HG03432 (cell line): ENCODE results near the gene PPP2R3A.

Source experiments
- ATAC-seq: cut with Tn5 transposase; IDR thresholded peaks from one replicate; pipeline ENCODE4 v1.9.1; 2021; ENCODE audit warnings: mild to moderate bottlenecking, moderate library complexity; ENCODE audit not compliant: unreplicated experiment

Gene PPP2R3A

DNA sequence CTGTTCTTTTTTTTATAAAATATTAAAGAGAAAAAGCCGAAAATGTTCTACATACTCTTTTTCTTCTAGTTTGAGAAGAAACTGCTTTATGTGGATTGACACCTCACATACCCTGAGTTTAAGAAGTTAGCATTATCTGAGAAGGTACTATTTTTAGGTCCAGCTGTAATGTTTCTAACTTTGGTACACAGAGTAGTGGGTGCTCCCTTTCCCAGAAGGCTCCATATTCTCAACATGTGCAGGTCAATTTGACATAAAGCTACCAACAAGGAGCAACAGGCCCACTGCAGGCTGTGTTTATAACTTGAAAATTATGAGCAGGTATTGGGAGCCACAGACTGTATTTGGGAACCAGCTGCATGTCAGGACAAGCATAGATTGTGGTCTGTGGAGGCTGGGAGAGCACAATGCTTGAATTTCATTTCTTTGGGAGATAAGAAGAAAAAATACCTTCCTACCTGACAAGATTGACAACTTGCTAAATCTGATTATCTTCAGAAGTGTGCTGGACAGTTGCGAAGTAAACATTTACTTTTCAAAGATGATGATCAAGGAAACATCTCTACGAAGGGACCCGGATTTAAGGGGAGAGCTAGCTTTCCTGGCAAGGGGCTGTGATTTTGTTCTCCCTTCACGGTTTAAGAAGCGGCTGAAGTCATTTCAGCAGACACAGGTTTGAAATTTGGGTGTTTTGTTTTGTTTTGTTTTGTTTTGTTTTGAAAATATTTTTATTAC lies 57.2 kb downstream of the PPP2R3A start:
- no peak for ATAC-seq

DNA sequence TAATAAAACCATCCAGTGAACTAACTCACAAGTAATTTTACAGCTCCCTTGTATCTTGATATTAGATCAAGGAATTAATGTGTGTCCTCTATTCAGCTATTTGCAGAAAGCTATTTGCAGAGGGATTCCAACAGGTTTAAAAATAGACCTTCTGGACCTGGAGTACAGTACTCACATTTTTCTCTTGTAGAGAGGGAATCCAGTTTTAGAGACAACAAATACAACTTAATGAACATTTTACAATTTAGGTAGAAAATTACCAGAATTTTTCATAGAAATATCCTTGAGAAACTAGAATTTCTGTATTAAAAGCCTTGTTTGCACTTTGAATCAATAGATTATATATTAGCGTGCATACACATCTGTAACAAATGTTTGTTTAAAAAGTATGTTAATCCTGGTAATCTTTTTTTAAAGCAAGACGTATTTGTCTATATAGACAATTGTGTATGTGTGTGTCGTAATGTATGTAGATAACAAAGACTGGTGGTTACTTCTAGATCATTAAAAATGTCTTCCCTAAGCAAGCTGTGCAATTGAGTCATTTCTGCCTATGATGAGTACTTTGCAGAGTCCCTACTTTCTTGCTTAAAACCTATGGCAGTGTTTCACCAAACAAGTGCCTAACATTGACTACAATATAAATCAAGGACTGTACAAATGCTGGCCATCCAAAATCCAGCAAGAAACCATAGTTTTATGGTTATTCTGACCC lies 57.9 kb downstream of the PPP2R3A start:
- ATAC-seq, result no peak

DNA sequence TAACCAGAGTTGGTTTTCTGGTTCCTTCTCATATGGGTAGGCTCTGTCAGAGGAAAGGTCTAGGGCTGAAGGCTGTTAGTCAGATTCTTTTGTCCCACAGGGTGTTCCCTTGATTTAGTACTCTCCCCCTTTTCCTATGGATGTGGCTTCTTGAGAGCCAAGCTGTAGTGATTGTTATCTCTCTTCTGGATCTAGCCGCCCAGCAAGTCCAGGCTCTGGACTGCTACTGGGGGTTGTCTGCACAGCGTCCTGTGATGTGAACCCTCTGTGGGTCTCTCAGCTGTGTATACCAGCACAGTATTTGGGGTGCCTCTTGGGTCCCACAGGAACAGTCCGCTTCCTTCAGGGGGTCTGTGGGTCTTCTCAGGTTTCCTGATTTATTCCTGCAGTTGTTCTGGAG lies 70.8 kb downstream of the PPP2R3A start:
- no peak for ATAC-seq

DNA sequence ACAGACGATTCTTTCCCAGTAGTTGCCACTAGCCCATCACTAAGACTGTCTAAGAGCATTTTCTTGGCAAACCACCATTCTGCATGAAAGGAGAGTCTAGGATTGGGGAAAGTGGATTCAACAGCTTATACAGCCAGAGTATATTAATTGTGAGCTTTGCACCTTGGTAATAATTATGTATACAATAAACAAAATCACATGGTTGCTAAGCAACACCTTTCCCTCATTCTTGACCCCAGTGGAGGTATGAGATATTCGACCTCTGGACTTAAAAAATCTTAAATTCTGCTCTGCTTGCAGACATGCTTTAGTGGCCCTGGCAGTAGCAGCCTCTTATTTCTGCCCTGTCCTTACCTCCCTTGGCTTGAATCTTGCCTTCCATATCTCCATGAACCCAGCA lies 73.1 kb downstream of the PPP2R3A start:
- ATAC-seq, result no peak

DNA sequence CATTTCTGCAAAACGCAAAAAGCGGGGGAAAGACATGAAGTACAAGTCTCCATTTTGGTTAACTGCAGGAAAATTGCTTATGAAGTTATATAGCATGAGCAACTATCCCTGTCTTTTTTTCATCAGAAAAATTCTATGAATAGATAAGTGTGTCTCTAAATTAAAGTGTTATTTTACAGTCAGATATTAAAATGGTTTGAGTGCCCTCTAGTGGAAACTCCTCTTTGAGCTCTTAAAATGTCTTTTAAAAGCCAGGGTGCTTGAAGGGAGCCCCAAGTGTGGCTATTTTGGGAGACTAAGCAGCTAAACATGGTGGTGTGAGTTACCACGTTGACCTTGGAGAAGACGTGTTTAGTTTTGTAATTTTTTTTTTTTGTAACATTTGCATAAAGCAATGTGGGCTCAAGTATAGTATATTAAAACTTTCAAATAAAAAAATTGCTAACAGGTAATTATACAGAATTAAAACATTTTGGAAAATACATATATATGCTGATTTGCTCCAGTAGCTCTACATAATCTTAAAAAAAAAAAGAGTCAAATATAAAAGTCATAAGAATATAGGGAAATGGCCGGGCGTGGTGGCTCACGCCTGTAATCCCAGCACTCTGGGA lies 77.2 kb downstream of the PPP2R3A start:
- ATAC-seq, result no peak

DNA sequence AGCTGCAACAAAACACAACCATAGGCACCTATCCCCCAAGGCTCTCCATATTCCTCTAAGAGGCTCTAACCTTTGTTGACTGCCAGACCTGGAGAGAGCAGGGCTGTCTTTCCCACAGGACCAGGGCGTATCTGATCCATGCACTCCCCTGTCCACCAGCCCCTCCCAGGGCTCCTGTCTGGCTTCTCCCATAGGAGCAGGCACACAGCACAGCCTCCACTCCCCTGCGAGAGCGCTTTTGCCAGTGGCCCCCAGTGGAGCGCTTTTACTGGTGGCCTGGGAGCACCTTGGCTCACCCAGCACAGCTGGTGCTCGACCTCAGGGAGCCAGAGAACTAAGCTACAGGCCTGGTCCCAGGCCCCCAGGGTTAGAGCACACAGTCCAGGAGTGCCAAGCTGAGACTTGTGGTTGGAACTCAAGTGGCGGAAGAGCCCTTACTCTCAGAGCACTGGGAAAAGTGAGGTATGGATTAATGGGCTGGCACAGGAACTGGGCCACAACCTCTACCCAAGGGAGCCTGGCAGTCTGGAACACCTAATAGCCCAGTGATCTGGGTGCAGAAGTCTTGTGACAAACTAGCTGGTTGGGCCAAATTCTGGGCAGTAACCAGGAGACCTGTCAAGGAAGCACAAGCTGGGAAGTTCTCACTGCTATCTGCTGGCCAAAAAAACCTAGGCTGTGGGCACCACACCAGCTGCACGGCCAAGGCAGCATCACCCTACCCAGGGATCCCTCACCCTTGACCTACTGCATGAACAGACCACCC lies 79.6 kb downstream of the PPP2R3A start:
- ATAC-seq, result no peak

DNA sequence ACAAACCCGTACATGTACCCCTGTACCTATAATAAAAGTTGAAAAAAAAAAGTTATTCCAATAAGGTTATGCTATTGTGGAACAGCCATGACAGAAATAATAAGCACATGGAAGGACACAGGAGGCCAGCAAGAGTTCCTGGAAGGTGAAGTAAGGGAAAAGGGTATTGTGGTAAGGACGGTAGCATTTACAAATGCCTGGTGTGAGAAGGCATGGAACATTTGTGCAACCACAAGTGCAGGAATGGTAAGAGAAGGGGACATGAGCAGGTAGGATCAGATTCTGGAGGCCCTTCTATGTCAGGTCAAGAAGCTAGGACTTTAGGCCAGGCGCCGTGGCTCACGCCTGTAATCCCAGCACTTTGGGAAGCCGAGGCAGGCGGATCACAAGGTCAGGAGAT lies 82.5 kb downstream of the PPP2R3A start:
- no peak for ATAC-seq

DNA sequence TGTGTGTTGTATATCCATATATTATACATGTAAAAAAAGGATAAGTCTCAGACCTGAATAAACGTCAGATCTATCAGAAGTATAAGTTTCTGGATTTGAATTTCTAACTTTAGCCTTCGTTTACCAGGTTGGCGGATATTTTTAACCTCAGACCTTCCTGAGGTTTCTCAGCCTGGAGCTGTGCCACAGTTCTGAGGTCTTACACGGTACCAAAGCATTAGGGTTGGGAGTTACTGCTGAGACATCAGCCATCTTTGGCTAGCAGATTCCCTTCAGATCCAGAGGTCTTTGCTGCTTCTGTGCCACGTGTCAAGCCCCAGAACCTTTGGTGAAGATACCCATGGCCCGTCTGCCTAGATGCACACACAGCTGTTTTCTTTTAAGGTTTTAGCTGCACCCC lies 84.7 kb downstream of the PPP2R3A start:
- ATAC-seq, result no peak

DNA sequence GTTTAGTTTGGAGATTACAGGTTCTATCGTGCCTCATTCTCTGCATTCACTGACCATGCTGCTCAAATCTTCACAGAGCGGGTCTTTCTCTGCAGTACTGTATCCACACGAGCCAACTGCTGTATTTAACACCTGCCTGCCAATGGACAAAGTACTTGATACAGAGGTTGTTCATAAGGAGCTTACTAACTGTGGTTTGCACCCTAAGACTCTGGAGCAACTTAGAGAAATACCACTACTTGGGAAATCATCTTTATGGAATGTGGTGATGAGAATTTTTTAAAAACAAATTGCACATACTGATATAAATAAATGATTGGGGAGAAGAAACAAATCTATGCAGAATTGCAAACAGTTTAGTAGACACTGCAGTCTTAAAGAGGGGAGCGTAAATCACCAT lies 90.0 kb downstream of the PPP2R3A start:
- ATAC-seq, result no peak

DNA sequence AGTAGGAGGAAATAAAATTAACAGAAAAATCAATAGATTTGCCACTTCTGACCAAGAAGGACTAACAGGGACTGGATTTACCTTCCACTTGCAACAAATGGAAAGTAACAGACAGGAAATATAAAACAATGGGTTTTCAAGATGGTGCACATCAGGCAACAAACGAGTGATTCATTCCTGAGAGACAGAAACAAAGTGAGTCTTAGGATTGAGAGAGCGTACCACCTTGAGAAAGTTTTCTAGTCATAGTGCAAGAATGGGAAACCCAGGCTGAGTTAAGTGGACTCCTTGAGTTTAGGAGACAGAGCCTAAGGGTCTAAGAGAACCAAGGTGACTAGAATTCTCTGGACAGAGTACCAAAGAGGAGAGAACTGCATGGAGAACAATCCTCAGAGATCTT lies 101.7 kb downstream of the PPP2R3A start:
- no peak for ATAC-seq

DNA sequence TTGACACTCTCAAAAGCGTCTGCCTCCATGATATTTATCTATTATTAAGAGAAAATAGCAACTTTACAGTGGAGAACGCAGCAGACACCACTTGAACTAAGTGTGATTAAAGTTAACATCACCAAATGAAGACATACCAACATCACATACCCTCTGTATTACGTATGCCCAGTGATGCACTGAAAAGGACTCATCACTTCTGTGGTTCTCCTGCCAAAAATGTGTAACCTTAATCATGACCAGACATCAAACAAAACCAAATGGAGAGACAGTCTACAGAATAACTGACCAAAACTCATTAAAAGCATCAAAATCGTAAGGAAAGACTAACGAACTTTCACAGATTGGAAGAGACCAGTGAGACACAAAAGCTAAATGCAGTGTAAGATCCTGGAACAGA lies 103.2 kb downstream of the PPP2R3A start:
- no peak for ATAC-seq

DNA sequence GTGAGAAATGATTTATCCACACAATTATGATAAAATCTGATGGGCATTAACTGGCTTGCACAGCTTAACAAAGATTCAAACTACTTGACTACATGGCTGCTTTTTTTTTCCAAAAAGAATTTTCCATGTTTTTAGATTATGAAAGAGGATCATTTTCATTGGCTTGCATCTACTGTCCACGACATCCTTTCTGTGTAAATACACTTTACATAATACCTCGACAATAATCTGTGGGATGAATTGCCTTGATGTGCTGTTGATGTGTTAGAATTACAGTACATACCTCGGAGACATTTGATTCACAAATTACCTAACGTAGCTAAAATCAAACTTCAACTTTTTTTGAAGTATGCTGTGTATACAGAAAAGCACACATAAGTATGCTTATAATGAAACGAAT lies 104.4 kb downstream of the PPP2R3A start:
- ATAC-seq, result no peak

DNA sequence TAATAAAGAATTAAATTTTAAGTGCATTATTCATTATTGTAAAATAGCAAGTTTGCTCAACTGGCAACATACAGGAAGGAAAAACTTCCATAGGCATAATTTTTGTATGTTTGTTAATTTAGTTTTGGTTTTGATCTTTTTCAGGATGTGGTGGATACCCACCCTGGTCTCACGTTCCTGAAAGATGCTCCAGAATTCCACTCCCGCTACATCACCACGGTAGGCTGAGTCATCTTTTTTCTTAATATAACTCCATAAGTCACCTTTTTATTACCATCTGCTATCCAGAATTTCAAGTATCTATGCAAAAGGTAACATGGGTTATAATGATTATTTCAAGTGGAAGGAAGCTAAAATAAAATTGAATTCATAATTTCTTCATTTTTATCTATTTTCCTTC lies 104.8 kb downstream of the PPP2R3A start:
- ATAC-seq, result no peak

DNA sequence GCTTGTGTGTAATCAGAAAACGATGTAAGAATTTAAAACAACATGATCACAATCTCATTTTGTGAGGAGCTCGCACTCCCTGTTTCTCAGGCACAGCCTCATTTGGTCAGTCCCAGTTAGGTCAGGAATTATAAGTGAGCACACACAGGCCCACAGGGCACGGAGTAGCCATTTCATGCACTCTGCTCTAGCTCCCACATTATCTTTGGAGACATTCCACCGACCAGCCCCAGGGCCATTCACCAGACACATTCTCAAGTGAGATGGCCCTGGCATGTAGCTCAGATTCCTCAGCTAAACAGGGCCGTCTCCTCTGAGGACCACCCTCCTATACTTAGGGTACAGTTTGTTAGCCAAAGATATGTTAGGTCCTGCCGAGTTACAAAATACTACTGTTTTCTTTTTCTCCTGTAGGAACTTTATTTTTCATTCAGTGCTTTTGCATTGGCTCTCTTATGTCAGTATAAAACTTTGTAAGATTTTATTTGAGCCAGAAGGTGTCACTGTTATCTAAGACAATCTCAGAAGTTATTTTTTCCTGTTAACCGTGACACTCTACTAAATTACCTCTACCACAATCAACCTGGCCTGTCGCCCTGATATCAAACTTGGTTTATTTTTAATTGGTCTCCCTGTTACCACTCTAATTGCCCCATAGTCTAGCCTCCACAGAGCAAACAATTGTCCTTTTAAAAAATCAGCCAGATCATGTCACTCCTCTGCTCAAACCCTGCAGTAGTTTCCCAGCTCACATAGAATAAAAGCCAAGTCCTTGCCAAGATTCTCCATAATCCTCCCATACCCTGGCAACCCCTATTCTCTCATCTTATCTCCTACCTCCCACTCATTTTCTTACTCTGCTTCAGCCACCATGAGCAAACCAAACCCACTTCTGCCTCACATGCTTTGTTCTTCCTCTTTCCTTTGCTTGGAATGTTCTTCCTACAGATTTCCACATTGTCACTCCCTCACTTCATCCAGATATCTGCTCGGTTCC lies 105.7 kb downstream of the PPP2R3A start:
- ATAC-seq, result no peak

DNA sequence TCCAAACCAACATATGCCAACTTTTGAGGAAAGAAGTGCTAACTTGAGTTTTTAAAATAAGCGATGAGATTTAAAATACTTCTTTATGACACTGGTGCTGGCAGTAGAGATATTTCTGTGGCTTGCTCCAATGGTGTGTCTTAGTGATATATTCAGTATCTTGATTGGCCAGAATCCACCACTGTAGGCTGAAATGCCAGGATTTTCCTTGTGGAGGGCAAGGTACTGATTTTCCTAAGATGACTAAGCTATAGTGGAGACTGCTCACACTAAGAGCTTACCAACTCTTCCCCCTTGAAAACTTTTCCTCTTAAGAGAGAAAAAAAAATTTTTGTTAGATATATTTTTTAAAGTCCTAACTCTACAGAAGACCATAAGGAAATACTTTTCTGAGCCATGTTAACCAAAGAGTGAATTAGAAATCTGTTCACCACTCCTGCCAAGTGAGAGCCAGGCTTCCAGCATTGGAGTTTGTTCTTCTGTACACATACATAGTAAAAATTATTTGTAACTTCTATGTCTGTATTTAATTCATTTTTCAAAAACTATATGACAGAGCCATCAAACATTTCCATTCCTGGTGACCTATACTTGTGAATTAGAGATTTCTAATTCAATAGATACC lies 109.1 kb downstream of the PPP2R3A start:
- ATAC-seq, result no peak

DNA sequence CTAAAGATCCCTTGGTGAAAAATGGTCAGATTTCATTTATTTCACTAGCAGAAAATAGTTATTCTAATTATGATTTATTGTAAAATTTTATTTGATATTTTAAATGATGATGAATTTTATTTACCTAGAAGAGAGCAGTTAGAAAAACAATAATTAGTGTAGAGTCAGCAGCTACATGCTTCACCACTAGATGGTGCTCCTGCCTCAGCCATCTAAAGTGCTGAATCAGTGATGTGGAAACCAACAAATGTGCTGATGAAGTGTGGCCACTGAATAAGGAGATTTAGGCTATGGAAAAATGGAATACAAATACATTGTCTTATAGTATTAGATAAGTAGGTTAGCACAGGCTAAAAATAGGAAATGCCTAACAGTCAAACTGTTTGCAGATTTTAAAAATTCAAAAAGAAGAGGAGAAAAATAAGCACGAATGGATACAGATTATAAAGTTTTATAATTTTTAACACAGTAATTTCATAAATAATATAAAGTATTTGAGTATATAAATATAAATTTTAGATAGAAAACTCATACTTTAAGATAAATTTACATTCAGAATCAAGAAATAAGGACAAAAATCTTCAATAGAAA lies 109.8 kb downstream of the PPP2R3A start:
- no peak for ATAC-seq

DNA sequence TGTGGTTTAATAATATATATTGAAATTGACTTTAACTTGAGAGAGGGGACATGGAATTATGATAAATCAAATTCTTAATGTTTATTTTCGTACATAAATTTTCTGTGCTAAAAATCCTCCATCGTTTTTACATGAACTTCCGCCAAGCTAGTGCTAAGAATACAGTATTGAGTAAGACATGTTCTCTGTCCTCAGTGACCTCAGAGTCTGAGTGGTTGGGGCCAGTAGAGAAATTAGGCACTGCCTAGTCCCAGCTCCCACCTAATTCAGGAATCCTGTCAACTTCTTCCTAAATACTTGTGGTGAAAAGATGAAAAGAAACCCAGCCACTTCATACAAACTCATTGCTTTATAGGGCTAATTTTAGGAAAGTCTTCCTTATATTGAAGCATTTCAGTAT lies 110.3 kb downstream of the PPP2R3A start:
- ATAC-seq, result no peak

DNA sequence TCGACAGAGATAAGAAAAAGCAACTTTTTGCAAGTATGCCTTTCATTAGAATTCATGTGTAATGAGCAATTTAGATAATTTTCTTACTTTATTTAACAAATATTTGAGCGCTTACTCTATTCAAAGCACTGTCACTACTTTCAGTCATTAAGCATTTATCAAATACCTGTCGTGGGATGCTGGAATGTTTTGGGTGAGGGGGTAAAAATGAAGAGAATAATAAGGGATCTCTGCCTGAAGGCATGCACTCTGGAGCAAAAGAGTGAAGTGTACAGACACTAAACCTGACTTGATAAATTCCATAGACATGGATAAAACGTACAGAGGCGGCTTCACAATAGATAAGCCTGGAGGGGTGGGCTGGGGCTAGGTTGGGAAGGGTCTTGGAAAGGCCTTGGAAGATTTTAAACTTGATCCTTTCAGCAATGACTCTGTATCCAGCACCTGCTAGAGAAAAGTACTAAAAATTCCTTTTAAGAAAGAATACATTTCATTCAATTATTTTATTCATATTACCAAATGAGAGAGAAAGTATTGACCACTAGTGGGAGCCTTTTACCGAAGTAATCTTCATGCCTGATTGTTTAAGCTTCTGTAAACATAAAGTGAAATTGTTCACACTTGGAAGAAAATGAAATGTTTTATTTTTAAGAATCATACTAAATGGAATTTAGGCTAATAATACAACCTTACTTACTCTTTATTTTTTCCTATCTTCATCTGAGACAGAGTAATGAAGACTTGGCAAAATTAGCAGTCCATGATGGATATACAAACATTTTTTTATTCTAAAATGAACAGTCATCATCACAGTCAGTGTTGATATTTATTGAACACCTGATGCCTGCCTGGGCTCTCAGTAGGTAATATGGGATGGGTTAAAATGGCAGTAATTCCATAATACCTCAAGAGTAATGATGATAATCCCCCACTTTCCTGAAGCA lies 113.2 kb downstream of the PPP2R3A start:
- no peak for ATAC-seq
